ENCODE results near the gene ACAN. TPM values are rescaled to one million over a fixed set of nuclear protein-coding genes. Genes with fewer than 3 reads are reported as not detected.

The ACAN gene
- total and polyA plus RNA-seq, 2 of the 8 experiments (the other 6 are each of a cell fraction or from before 2014, with no cell fraction given): 0.71 to 0.73 TPM

- no peak overlapping the region; the same call in 1 of the 2 replicates for H4K8ac ChIP-seq (ENCODE audit: extremely low read depth, insufficient read depth, low read length)
- POLR2A ChIA-PET (ENCODE audit: partially characterized antibody): interaction anchor here (0.8 to 27.2 kb wide), 9 partner anchors 7 to 139 kb away, joined by 3 to 607 read pairs (median 4); partner anchors contain the start of gene MFGE8
- H3K79me1 ChIP-seq (ENCODE audit: low read depth, low read length): peaks cover 13% of the 10 kb centered on the region
- no peak overlapping the region for H4K5ac ChIP-seq (ENCODE audit: insufficient read length, low read depth, low read length)
- H3K4me2 ChIP-seq (ENCODE audit: insufficient read depth in 1 of 2, low read depth in 2 of 2, low read length in 2 of 2): peak overlapping the region in 1 of 2 experiments; percentile 9; a peak in 1 of 4 replicates
- CTCF ChIA-PET (ENCODE audit: partially characterized antibody): interaction anchor here (1.0 to 1.6 kb wide), 2 partner anchors 96 to 105 kb away, joined by 4 to 6 read pairs; no protein-coding TSS in a partner anchor
- peaks cover 33 to 65% (median 48%) of the 10 kb centered on the region in 4 experiments for H3K36me3 ChIP-seq (ENCODE audit: control insufficient read depth in 2 of 4, insufficient read depth in 4 of 4, low read length in 3 of 4)
- peaks cover 0 to 21% of the 10 kb centered on the region in 2 experiments; a peak in 1 of 4 replicates for H3K79me2 ChIP-seq (ENCODE audit: control insufficient read depth in 1 of 2, insufficient read depth in 2 of 2, low read length in 2 of 2)
- FAIRE-seq (no peak), DNase-seq (ENCODE audit: low read depth in 1 of 2, low spot score in 2 of 2) (no peak)
- peaks cover 0 to 39% (median 21%) of the 10 kb centered on the region in 4 experiments; a peak in 6 of 7 replicates for H3K4me1 ChIP-seq (replicated peaks in 1 of 4; ENCODE audit: control insufficient read depth in 3 of 4, insufficient read depth in 4 of 4, low read length in 3 of 4)
- WGBS, 2 experiments (ENCODE audit: extremely low coverage in 1 of 2, insufficient coverage in 1 of 2, insufficient read length in 1 of 2, insufficient replicate concordance in 2 of 2, low coverage in 1 of 2, low lambda C conversion rate in 2 of 2, missing lambda C conversion rate in 1 of 2): 89% methylated on average over 8 of the region's 9 CpGs; no CpG with 5 or more reads in 1 of the 2 experiments
- H3K27ac ChIP-seq (ENCODE audit: low read depth, low read length): no peak overlapping the region; the same call in 1 of the 2 replicates
- no peak overlapping the region for H2BK120ac ChIP-seq (replicated peaks; ENCODE audit: low read depth, low read length)
- no peak overlapping the region for H3K18ac ChIP-seq (ENCODE audit: extremely low read depth, low read length)
- H2BK5ac ChIP-seq (ENCODE audit: low read depth, low read length): no peak overlapping the region
- no peak overlapping the region for H2BK20ac ChIP-seq (ENCODE audit: low read length)
- no peak overlapping the region for H4K91ac ChIP-seq (replicated peaks; ENCODE audit: insufficient read length, low read length)
- no peaks in the 10 kb centered on the region; a peak in 1 of 4 replicates for H3K9me3 ChIP-seq (ENCODE audit: insufficient read depth in 2 of 2, low read depth in 1 of 2, low read length in 1 of 2)
- no peak overlapping the region for H3K23ac ChIP-seq (ENCODE audit: insufficient read length)
- H2BK12ac ChIP-seq (ENCODE audit: low read depth, low read length): no peak overlapping the region
- peak in 1 of 2 experiments; percentile 31; a peak in 1 of 3 replicates for TF ChIP-seq POLR2A (IDR thresholded peaks at IDR 0.05; ENCODE audit: control extremely low read depth in 1 of 2, low read depth in 2 of 2, low read length in 2 of 2)
- TF ChIP-seq PHF8 (conservative IDR thresholded peaks at IDR 0.05; ENCODE audit: low read depth, low read length): no peak
- no peak overlapping the region for H3K4ac ChIP-seq (replicated peaks; ENCODE audit: insufficient read length, low read depth, low read length)
- H2AFZ ChIP-seq (ENCODE audit: low read length): no peak overlapping the region
- H3K14ac ChIP-seq (ENCODE audit: insufficient read length): no peak overlapping the region
- no peak overlapping the region for H2AK5ac ChIP-seq (ENCODE audit: low read depth, low read length)
- H2BK15ac ChIP-seq (ENCODE audit: low read length): no peak overlapping the region
- H3K4me3 ChIP-seq (ENCODE audit: extremely low read depth in 1 of 4, insufficient read depth in 2 of 4, low read depth in 3 of 4, low read length in 4 of 4): no peak overlapping the region
- H3K56ac ChIP-seq (replicated peaks; ENCODE audit: insufficient read length, low read depth, low read length): no peak overlapping the region
- H3K23me2 ChIP-seq (ENCODE audit: low read depth, low read length): peaks cover 14% of the 10 kb centered on the region; the same call in 1 of the 2 replicates
- H4K20me1 ChIP-seq (replicated peaks in 1 of 2; ENCODE audit: control insufficient read depth in 1 of 2, insufficient read depth in 2 of 2, low read length in 2 of 2): peaks cover 15 to 35% of the 10 kb centered on the region in 2 experiments
- H3K27me3 ChIP-seq (replicated peaks in 1 of 4; ENCODE audit: control insufficient read depth in 3 of 4, extremely low read depth in 1 of 4, insufficient read depth in 3 of 4, low read length in 3 of 4): no peaks in the 10 kb centered on the region
- H3K9ac ChIP-seq (replicated peaks in 1 of 4; ENCODE audit: extremely low read depth in 1 of 4, low read depth in 3 of 4, low read length in 3 of 4): no peak overlapping the region
Observed at GRCh38 chr15:88899251-88899650, 96.0 kb downstream of the ACAN start.
